HG02571 (cell line): Measurements from ENCODE around the gene DCAF17.
"Not testable (repeated sequence)": the region's sequence is repeated elsewhere in the genome, so short reads cannot be mapped to it uniquely, and the experiment has no call there.

Experiments
- ATAC-seq: cut with Tn5 transposase; IDR thresholded peaks from one replicate; pipeline ENCODE4 v1.9.1; 2021; ENCODE audit warnings: mild to moderate bottlenecking, moderate library complexity; ENCODE audit not compliant: unreplicated experiment

DCAF17 gene

DNA sequence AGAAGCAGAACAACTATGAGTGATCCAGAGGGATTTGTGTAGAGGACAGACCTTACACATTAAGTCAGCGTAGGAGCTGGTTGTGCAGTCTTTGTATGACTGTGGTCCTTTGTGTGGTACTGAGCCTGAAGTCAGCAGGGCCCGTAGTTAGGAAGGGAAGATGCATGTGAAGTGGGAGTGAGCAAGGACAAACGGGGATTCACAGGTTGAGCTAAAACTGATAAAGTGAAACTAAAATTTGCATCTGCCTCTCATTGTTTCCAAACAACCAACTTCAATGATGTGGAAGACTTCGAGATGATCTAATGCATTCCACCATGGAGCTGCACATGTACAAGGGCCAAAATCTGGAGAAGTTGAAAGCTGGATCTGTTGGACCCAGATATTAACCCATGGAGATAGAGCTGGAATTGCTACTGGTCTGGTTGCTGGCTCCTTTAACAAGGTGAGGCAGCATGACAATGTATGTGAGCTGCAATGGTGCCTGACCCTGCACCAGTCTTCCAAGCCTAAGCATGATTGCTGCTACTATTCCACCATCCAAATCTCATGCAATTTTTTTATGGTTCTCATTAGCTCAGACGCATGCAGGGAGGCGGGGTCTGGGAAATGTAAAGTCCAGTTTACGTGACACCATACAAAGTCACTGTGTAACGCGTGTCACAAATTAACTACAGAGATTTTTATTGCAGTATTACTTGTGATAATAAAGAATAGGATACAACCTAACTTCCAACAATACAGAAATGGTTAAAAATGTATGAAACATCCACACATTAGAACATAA, 76.1 kb downstream of the DCAF17 start:
- peak; percentile 71 for ATAC-seq

DNA sequence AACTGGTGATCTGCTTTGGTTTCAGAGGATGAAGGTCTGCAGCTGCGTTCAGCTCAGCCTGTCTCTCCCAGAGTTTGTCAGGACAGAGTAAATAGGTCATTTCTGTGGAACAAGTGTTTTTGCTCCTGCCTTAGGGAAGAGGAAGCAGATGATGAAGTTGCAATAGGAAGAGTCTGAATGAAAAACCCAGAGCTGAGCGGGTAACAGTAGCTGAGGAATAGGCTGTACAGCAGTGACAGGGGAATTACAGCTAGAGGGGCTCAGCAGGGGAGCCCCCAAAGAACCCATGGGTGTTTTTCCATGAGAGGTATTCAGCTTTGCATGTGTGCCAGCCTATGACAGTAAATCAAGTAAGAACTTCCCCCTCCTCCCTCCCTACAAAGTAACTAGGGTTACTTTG, 78.0 kb downstream of the DCAF17 start:
- ATAC-seq: no peak

DNA sequence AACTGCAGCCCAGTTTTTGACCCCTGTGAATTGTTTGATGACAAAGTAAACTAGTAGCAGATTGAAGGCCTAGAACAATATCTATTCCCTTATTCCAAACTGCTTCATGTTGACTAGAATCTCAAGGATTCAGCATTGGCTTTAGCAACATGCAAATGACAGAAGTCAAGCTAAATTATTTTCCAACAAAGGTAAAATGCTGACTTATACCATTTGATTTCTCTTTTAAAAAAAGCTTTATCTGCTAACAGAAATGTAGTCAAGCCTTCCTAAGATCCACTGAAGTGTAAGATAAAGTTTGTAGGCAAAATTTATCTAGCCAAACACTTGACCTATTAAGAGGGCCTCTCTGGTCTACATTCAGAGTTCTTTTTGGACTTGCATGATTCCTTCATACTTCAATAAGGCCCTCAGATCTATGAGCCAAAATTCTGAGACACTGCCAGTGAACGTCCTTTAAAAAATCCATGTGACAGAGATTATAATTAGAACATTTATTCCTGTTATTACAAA, 78.7 kb downstream of the DCAF17 start:
- no peak for ATAC-seq

DNA sequence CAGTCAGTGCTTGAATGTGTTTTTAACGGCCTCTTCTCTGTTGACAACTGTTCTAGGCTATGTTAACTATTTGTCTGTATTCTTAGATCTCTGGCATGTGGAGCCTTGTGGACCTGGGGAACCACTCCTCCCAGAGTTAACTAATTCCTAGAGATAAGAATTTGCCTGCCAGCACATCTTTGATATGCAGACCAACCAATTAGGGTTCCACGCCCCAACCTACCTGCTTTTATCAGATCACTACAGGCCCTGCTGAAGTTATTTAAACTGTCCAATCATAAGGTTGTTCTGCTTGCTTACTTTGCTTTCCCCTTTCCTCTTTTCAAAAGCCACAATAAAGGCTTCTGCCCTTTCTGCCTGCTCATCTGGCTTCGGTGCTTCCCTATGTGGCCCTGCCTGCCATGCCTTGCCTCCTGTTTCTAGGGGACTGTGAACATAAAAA, 79.7 kb downstream of the DCAF17 start:
- no peak for ATAC-seq

DNA sequence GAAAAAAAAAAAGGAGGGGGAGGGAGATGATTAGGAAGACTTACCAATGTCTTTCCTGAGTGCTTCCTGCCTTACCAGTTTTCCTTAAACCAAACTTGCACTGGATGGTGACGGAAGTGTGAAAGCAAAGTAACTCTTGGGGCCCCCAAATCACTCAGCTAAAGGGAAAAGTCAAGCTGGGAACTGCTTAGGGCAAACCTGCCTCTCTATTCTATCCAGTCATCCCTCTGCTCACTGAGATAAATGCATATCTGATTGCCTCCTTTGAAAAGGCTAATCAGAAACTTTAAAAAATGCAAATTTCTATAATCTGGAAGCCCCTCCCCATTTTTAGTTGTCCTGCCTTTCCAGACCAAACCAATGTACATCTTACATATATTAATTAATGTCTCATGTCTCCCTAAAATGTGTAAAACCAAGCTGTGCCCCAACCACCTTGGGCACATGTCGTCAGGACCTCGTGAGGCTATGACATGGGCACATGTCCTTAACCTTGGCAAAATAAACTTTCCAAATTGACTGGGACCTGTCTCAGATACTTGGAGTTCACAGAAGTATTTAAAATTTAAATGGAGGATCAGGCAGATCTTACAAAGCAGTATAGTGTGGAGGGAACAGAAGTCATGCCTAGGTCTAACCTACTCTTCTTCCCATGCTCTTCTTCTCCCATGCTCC, 81.0 kb downstream of the DCAF17 start:
- no peak for ATAC-seq

DNA sequence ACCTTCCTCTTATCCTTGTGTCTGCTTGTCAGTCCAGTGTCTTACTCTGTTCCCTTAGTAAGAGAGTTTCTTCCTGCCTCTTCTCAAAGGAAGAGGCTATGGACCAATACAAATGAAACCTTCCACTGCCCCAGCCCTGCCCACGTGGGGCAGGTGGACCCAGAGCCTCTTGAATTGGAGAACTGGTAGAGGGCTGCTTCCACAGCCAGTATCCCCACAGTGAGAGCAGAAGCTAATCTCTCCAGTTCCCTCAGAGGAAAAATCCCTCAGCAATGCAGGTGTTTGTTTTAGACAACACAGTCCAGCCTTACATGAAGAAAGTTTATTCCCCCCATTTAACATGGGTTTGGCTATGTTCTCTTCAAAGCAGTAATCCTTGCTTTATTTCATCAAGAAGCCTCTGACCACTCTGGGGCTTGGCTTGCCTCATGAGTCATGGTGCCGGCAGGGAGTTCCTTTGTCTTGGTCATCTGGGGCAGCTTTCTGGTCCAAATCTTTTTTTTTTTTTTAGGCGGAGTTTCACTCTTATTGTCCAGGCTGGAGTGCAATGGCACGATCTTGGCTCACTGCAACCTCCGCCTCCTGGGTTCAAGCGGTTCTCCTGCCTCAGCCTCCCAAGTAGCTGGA, 81.8 kb downstream of the DCAF17 start:
- ATAC-seq: no peak

DNA sequence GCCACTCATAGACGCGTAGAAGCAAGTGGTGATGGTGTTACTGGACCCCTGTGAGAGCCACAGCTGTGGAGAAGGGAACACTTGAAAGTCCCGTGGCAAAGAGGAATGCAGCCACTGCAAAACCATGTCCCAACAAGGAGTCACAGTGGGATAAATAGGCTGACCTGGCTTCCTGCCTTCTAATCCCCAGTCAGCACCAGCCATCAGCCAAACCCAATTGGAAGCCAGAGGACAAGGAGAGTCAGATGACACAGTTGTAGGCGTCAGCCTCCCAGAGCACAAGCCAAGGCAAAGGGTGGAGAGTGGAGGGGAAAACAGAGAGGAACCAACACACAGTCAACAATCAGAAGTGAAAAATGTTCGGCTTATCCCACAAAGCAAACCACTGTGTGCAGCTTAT, 82.8 kb downstream of the DCAF17 start:
- no peak for ATAC-seq

DNA sequence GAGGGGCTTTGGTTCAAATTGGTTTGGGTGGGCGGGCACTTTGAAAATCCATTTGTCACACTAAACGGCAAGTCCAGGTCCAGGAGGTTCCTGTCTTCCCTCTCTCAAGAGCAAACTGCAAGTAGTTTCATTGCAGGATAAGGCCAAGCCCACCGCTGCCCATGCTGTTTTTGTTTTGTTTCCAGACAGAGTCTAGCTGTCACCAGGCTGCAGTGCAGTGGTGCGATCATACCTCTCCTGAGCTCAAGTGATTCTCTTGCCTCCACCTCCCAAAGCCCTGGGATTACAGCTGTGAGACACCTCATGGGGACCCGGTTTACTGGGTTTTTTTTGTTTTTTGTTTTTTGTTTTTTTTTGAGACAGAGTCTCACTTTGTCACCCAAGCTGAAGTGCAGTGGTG, 86.4 kb downstream of the DCAF17 start:
- ATAC-seq: no peak

DNA sequence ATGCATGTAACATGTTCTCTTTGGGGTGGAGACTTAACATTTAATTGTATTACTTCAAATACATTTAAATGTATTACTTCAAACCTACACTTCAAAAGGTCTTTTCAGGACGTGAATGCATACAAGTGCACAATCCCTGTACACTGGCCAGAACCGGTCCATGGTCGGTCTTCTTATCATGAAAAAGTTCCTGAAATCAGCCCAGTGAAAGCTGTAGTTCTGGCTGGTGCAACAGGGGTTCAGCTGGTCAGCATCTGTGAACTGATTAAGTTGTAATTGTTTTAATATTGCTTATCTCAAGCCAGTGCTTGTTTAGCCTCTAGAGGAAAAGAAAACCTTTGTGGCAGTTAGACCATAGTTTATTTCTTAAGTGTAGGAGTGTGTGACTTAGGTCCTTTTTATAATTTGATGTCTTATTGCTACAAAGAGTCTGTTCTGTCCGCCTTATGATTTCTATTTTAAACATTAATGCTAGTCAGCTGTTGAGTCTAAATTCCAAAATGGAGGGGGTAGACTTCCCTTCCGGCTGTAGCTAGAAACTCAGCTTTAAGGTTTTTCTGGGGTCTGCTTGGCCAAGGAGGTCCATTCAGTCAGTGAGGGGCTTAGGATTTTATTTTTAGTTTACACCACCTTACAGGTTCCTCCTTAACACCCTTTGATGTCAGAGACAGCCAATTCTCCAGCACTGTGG, 87.5 kb downstream of the DCAF17 start:
- ATAC-seq: no peak

DNA sequence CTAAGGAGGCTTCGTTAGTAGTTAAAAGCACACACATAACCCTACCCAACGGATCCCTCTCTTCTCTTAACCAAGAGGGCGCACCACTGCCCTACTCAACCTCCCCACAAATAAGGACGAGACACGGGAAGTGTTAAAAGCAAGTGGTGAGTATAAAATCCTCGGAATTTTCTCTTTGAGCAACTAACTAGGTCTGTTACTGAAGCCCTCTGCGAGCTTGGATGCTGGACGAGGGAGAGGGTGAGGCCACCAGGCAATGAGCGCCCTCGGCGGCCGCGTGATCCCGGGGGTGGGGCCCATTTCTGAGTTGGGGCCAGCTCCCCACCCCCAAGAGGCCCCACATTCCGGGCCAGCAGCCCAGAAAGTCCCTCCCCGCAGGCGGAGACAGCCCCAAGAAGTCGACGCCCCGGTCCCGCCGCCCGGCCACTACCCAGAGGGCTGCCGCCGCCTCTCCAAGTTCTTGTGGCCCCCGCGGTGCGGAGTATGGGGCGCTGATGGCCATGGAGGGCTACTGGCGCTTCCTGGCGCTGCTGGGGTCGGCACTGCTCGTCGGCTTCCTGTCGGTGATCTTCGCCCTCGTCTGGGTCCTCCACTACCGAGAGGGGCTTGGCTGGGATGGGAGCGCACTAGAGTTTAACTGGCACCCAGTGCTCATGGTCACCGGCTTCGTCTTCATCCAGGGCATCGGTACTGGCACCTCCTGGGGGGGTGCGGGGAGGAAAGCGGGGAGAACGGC, 88.2 kb downstream of the DCAF17 start, which contains the start of gene CYBRD1:
CYBRD1 (plus strand) TSS at position 423 of the 736 bp plus-strand sequence; CDS start at position 495, 72 bp downstream.
- peak; percentile 51 for ATAC-seq

DNA sequence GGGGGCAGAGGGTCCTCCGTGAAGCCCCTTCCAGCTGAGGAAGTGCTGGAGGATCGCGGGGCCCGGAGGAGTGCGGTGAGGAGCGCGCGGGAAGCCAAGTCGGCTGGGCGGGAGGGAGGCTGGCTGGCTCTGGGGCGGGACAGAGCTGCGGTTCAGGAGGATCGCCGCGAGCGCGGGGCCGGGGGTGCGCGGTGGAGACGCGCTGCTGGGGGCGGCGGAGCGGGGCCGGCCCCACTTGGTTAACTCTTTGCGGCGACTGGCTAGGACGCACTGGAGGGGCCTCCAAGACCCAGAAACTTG, 88.7 kb downstream of the DCAF17 start:
- ATAC-seq: peak; percentile 26

DNA sequence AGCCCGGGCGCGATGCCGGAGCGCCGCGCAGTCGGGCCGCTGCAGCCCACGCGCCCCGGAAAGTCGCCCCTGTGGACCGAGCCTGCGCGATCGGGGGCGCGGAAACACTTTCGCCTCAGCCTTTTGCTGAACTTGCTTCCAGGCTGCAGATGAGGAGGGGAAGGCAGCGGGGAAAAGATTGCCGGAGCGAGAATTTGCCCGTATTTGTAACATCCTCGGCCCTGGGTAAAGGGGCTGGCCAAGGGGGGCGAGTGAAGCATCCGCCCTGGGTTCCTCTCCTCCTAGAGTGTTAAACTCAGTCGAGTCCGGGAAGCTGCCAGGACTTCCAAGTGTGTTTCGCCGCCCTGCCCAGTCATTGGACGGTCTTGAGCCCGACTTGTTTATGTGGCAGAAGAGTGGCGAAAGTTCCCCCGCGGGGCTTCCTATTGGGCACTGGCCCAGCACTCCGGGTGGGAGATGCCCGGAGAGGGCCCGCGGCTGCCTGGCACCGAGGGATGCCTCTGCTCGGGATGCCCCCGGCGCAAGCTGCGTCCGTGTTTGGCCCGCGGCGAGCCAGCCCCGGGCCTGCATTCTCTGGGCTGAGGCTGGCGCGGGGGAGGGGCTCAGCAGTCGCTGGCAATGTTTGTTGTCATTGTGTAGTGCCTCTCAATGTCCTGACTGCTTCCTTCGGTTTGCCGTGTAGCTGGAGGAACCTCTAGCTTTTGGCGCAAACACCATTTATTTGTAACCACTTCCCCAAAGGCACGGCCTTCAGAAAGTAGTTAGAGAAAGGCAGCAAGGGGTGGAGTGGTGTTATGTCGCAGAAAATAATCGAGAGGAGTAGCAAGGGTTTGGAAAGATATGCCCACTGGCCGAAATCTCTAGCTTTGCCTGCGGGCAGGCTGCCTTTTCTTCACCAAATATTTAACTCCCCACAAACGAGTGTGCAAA, 89.3 kb downstream of the DCAF17 start:
- ATAC-seq: peak; percentile 39

DNA sequence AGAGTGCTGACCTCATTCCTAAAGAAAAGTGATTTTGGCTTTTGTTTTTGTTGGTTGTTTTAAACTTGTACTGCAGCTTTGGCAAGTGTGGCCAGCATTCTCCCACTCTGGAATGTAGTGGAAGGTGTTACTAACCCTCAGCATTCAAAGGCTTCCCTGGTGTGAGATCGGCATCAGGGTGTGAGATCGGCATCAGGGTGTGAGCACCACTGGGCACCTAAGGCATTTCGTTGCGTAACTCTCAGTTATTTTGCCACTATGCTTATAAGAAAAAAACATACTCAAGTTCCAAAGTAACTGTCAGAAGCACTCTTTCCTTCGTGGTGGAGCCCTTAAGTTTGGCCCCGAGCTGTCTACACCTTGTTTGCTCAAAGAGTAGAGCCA, 90.0 kb downstream of the DCAF17 start:
- no peak for ATAC-seq

DNA sequence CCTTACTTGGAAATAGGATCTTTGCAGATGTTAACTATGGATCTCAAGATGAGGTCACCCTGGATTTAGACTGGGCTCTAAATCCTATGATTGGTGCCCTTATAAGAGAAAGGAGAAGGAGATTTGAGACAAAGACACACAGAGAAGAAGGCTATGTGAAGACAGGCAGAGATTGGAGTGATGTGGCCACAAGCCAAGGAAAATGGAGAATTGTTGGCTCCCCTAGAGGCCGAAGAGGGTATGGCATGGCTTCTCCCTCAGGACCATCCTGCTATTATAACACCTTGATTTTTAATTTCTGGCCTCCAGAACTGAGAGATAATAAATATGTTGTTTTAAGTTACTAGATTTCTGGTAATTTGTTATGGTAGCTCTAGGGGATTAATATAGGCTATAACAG, 95.9 kb downstream of the DCAF17 start:
- ATAC-seq: no peak

DNA sequence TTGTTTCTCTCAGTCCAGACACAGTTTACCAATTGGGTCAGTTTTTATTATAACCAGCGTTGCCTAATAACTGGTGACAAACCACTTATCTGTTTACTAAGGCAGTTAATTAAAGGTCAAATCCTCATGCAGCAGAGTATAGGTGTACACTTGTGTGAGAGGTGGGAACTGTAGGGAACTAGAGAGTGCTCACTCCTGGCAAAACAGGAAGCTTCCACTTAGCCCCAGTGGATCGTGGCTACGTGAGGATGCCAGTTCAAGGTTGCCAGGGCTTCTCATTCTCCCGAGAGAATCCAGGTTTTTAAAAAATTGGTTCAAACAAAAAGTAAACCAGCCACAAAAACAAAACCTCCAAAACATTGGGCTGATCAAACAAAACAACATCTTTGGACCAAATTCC, 96.4 kb downstream of the DCAF17 start:
- no peak for ATAC-seq

DNA sequence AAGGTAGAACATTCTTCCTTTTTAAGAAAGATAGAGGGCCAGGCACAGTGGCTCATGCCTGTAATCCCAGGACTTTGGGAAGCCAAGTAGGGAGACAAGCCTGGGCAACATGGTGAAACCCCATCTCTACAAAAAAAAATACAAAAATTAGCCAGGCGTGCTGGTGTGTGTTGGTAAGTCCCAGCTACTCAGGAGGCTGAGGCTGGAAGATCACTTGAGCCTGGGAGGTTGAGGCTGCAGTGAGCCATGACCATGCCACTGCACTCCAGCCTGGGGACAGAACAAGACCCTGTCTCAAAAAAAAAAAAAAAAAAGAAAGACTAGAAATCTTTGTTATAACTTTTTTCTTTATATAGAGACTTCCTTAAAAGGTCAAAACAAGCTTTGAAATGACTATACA, 96.8 kb downstream of the DCAF17 start:
- not testable (repeated sequence) for ATAC-seq

DNA sequence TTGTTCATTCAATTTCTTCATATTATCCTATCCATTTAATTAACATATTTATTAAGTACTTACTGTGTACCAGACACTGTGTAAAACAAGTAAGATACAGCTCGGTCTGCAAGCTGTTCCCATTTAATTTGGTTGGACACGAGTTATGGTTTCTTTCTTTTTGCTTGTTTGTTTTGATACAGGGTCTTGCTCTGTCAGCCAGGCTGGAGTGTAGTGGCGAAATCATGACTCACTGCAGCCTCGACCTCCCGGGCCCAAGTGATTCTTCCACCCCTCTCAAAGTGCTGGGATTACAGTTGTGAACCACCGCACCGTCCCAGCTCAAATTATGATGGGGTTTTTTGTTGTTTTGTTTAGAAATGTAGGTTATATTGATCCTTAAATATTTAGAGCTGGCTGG, 97.3 kb downstream of the DCAF17 start:
- no peak for ATAC-seq

DNA sequence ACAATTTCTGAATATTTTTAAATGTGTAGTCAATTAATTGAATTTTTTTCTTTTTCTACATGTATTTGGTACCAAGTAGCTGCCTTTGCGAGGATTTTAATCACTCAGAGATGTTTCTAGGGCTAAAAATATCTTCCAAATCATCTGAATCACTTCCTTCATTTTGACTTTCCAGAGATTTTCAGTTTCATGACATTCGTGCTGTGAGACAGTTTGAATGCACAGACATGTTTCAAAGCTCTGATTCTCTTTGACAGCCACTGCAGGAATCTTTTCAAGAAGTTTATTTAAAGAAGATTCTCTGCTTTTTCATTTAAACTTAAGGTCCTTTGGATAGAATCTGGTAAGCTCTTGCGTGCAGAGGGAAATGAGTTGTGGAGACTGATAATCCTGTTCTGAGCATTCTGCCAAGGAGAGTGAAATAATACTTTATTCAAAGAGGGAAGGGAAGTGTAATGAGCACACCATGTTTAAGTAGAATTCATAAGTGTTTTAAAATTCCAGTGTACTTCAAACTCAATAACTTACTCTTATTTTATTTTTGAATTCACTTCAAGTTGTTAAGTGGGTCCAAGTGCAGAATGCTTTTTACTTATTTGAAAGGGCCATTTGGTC, 97.9 kb downstream of the DCAF17 start:
- ATAC-seq: no peak

DNA sequence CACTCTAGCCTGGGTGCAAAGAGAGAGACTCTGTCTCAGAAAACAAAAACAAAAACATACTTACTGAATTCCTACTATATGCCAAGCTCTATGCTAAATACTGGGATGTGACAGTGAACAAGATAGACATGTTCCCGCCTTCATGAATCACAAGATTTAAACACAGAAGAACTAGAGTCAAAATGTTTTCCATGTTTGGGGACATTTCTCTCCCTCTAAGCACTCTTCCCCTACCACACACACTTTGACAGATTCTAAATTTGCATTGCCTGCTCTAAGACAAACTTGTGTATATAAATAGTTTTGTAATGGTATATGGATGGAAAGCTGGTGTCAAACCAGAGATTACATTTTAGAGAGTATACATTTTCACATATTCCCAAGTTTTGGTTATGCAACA, 99.3 kb downstream of the DCAF17 start:
- no peak for ATAC-seq
